Fibroblast of the aortic adventitia (primary cell): ENCODE data around the gene ACTR8. TPM values are rescaled to one million over a fixed set of nuclear protein-coding genes. Genes with fewer than 3 reads are reported as not detected.
A peak's percentile ranks its signal among the peaks of the same experiment; 100 is the strongest.

Source experiments
- DNase-seq: peaks from one replicate; pipeline ENCODE4 v3.0.0-alpha.2; 2010; ENCODE audit warnings: low read depth
- H3K4me3 ChIP-seq: 2 replicates; pipeline ENCODE4 v1.5.1; 2011; ENCODE audit warnings: low read depth, mild to moderate bottlenecking, control low read depth, low read length, moderate library complexity
- total RNA-seq: library from RNA; depleted of rRNA; stranded (reverse); fragments of >200 nt; gene quantifications from 2 replicates; pipeline ENCODE4 v1.2.3, GENCODE V29; 2012; ENCODE audit warnings: low replicate concordance
- TF ChIP-seq, protein P1 (sequence below): IDR thresholded peaks from 2 replicates; pipeline ENCODE4 v1.5.1; 2011; ENCODE audit warnings: mild to moderate bottlenecking, low read length, control low read depth, inconsistent platforms; ENCODE audit not compliant: insufficient read depth

ACTR8 gene
- total RNA-seq, 1 donor, result 29.5 TPM

GRCh38 chr3:53887446-53887845 lies 5.5 kb upstream of the ACTR8 start:
- H3K4me3 ChIP-seq, result no peak overlapping the region
- no peak for DNase-seq
- TF ChIP-seq, protein P1, sequence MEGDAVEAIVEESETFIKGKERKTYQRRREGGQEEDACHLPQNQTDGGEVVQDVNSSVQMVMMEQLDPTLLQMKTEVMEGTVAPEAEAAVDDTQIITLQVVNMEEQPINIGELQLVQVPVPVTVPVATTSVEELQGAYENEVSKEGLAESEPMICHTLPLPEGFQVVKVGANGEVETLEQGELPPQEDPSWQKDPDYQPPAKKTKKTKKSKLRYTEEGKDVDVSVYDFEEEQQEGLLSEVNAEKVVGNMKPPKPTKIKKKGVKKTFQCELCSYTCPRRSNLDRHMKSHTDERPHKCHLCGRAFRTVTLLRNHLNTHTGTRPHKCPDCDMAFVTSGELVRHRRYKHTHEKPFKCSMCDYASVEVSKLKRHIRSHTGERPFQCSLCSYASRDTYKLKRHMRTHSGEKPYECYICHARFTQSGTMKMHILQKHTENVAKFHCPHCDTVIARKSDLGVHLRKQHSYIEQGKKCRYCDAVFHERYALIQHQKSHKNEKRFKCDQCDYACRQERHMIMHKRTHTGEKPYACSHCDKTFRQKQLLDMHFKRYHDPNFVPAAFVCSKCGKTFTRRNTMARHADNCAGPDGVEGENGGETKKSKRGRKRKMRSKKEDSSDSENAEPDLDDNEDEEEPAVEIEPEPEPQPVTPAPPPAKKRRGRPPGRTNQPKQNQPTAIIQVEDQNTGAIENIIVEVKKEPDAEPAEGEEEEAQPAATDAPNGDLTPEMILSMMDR, result no peak

GRCh38 chr3:53885239-53885638 lies 3.3 kb upstream of the ACTR8 start:
- DNase-seq, result no peak
- TF ChIP-seq, protein P1, result no peak
- no peak overlapping the region for H3K4me3 ChIP-seq

DNA sequence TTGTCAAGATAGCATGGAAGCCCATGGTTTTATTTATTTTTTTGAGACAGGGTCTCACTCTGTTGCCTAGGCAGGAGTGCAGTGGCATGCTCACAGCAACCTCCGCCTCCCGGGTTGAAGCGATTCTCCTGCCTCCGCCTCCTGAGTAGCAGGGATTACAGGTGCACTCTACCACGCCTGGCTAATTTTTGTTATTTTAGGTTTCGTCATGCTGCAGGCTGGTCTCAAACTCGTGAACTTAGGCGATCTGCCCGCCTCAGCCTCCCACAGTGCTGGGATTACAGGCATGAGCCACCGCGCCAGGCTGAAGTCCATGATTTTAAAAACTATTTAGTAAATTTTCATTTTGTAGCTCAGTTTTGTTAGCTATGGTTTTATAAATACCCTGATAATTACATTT lies 2.7 kb upstream of the ACTR8 start:
- DNase-seq, result no peak
- no peak overlapping the region for H3K4me3 ChIP-seq
- TF ChIP-seq, protein P1, result no peak

- TF ChIP-seq, protein P1, result no peak
- H3K4me3 ChIP-seq, result no peak overlapping the region
- DNase-seq, result no peak
Observed at GRCh38 chr3:53883008-53883407, 1.1 kb upstream of the ACTR8 start.

GRCh38 chr3:53880396-53881345 lies 1.3 kb downstream of the ACTR8 start:
- peak overlapping the region; percentile 96 for H3K4me3 ChIP-seq
- peak; percentile 28 for DNase-seq
- TF ChIP-seq, protein P1, result no peak

GRCh38 chr3:53865732-53866499 lies 16.0 kb downstream of the ACTR8 start:
- no peak for DNase-seq
- no peak overlapping the region for H3K4me3 ChIP-seq
- TF ChIP-seq, protein P1, result no peak
